ENCODE data around the gene FAM117A. TPM values are rescaled to one million over a fixed set of nuclear protein-coding genes. Genes with fewer than 3 reads are reported as not detected.

Gene FAM117A
- total and polyA plus RNA-seq, 2 donors (not counting 3 experiments of a cell fraction or from before 2014, with no cell fraction given), result 12.2 to 24.1 TPM

DNA sequence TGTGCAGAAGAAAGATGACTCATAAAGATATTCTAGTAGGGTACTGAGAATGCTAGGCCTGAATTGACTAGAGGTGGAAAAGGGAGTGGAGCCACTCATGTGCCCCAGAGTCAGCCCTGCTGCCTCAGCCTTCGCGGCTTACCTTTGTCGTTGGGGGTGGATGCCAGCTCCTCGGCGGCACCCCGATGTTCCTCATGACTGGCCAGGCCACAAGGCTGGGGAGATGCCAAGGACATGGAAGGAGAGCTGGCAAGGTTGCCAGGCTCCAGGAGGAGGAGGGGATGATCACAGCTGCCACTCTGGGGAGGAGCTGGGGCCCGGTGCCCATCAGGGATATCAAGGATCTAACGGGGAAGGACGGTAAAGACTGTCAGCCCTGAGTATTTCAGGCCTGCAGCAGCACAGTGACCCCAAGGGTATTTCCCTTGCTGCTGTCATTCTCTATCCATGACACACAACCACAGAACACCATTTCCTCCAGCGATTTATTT is 46.5 kb downstream of the FAM117A start:
- ChIA-PET POLR2A (interaction anchor here (0.6 to 1.1 kb wide), 2 partner anchors 47 to 69 kb away, joined by 3 to 5 read pairs; partner anchors contain the start of gene FAM117A), CTCF (no interaction called here)
- no peaks in the 10 kb centered on the region for H3K9me1 ChIP-seq (replicated peaks; ENCODE audit: control insufficient read depth, extremely low read depth, insufficient read depth, low read length)
- H3K4me3 ChIP-seq (replicated peaks in 1 of 3; ENCODE audit: insufficient read depth in 1 of 3, low read depth in 1 of 3, low read length in 3 of 3), result no peak overlapping the region
- dilution Hi-C loops (cut with MboI; ENCODE audit: extremely low pct_ligation_motif_present, low sequenced_read_pairs) (no loop called here), intact Hi-C loops (cut with micrococcal nuclease) (no loop called here)
- no peak overlapping the region for H3K9ac ChIP-seq (replicated peaks; ENCODE audit: extremely low read depth, insufficient read depth, low read length)
- FAIRE-seq (no peak), DNase-seq (ENCODE audit: low read depth, low spot score) (no peak)
- BruUV-seq (replicated peaks), result no TSS peak
- no peak overlapping the region for H3K27ac ChIP-seq (ENCODE audit: insufficient read depth, low read depth, low read length)
- H3K4me1 ChIP-seq (ENCODE audit: control insufficient read depth, extremely low read depth, insufficient read depth, low read length), result no peaks in the 10 kb centered on the region
- no peaks in the 10 kb centered on the region for H4K20me1 ChIP-seq (replicated peaks; ENCODE audit: control insufficient read depth, extremely low read depth, insufficient read depth, low read length)
- H3K79me2 ChIP-seq (ENCODE audit: control insufficient read depth, insufficient read depth, low read length), result no peaks in the 10 kb centered on the region
- TF ChIP-seq JUN (IDR thresholded peaks at IDR 0.05; ENCODE audit: borderline replicate concordance, insufficient read depth, insufficient read length, low read depth) (peak; percentile 13), GATA2 (IDR thresholded peaks at IDR 0.05; ENCODE audit: insufficient read depth, insufficient read length, low read depth, low read length) (no peak)
- H3K27me3 ChIP-seq (ENCODE audit: control insufficient read depth in 2 of 2, insufficient read depth in 2 of 2, low read length in 2 of 2), result no peaks in the 10 kb centered on the region
- H3K9me3 ChIP-seq (replicated peaks; ENCODE audit: control insufficient read depth, insufficient read depth, low read length), result no peaks in the 10 kb centered on the region
- H3K36me3 ChIP-seq (ENCODE audit: control insufficient read depth in 2 of 2, extremely low read depth in 1 of 2, insufficient read depth in 2 of 2, low read length in 2 of 2), result peaks cover 0 to 21% of the 10 kb centered on the region in 2 experiments
- H3K4me2 ChIP-seq (ENCODE audit: insufficient read depth, low read length), result no peak overlapping the region
- H2AFZ ChIP-seq (ENCODE audit: low read depth, low read length), result no peak overlapping the region

DNA sequence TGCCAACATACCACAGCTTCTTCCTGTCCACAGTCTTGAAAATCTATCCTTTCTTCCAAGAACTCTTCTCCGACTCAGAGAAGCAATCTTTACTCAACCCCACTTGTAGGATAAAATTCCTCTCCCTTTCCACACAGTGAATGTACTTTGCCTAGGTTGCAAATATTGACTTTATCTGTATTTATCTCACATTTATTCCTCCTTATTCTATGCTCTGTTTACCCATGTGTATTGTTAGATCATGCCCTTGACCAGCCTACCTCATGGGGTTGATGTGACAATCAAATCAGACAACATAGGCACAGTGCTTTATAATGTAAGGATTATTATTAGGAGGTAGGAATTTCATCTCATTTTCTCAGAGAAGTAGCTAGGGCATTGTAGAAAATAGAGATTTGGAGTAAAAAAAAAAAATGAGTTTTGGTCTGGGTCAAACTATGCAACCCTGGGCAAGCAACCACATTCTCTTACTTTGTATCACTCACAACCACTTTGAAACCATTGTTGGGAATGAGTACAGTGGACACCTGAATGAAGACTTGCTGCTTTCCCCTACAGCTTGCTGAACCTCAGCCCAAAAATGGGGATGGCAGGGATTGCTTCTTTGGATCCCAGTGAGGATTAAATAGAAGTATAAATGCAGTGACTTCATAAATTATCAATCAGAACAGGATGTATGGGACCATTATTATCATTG is 47.1 kb downstream of the FAM117A start:
- CTCF ChIA-PET, result interaction anchor here (1.1 to 1.7 kb wide), 2 partner anchors 140 to 160 kb away, joined by 3 to 5 read pairs; partner anchors contain the start of gene NXPH3
- Histone ChIP-seq H2AFZ (ENCODE audit: low read depth, low read length) (no peak overlapping the region), H3K36me3 (ENCODE audit: control insufficient read depth in 2 of 2, extremely low read depth in 1 of 2, insufficient read depth in 2 of 2, low read length in 2 of 2) (peaks cover 0 to 17% of the 10 kb centered on the region in 2 experiments), H3K27ac (ENCODE audit: insufficient read depth, low read depth, low read length) (no peak overlapping the region), H3K9me3 (replicated peaks; ENCODE audit: control insufficient read depth, insufficient read depth, low read length) (no peaks in the 10 kb centered on the region), H3K9me1 (replicated peaks; ENCODE audit: control insufficient read depth, extremely low read depth, insufficient read depth, low read length) (no peaks in the 10 kb centered on the region), H3K4me2 (ENCODE audit: insufficient read depth, low read length) (no peak overlapping the region), H3K9ac (replicated peaks; ENCODE audit: extremely low read depth, insufficient read depth, low read length) (no peak overlapping the region), H3K27me3 (ENCODE audit: control insufficient read depth in 2 of 2, insufficient read depth in 2 of 2, low read length in 2 of 2) (no peaks in the 10 kb centered on the region), H4K20me1 (replicated peaks; ENCODE audit: control insufficient read depth, extremely low read depth, insufficient read depth, low read length) (no peaks in the 10 kb centered on the region), H3K4me3 (replicated peaks in 1 of 3; ENCODE audit: insufficient read depth in 1 of 3, low read depth in 1 of 3, low read length in 3 of 3) (no peak overlapping the region), H3K4me1 (ENCODE audit: control insufficient read depth, extremely low read depth, insufficient read depth, low read length) (peaks cover 4% of the 10 kb centered on the region), H3K79me2 (ENCODE audit: control insufficient read depth, insufficient read depth, low read length) (no peaks in the 10 kb centered on the region)
- intact Hi-C loops (cut with micrococcal nuclease) (no loop called here), dilution Hi-C loops (cut with MboI; ENCODE audit: extremely low pct_ligation_motif_present, low sequenced_read_pairs) (no loop called here)
- no peak for DNase-seq (ENCODE audit: low read depth, low spot score)
- TF ChIP-seq, protein P1, sequence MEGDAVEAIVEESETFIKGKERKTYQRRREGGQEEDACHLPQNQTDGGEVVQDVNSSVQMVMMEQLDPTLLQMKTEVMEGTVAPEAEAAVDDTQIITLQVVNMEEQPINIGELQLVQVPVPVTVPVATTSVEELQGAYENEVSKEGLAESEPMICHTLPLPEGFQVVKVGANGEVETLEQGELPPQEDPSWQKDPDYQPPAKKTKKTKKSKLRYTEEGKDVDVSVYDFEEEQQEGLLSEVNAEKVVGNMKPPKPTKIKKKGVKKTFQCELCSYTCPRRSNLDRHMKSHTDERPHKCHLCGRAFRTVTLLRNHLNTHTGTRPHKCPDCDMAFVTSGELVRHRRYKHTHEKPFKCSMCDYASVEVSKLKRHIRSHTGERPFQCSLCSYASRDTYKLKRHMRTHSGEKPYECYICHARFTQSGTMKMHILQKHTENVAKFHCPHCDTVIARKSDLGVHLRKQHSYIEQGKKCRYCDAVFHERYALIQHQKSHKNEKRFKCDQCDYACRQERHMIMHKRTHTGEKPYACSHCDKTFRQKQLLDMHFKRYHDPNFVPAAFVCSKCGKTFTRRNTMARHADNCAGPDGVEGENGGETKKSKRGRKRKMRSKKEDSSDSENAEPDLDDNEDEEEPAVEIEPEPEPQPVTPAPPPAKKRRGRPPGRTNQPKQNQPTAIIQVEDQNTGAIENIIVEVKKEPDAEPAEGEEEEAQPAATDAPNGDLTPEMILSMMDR (IDR thresholded peaks at IDR 0.05; ENCODE audit: extremely low read depth in 1 of 2, insufficient read depth in 1 of 2, low read depth in 1 of 2, low read length in 2 of 2), result no peak
- no peak for TF ChIP-seq JUN (IDR thresholded peaks at IDR 0.05; ENCODE audit: borderline replicate concordance, insufficient read depth, insufficient read length, low read depth)
- TF ChIP-seq MYC (IDR thresholded peaks at IDR 0.05; ENCODE audit: low read depth, low read length), result no peak
- TF ChIP-seq FOS (IDR thresholded peaks at IDR 0.05; ENCODE audit: borderline replicate concordance, insufficient read depth, low read length), result no peak
- TF ChIP-seq EZH2 (IDR thresholded peaks at IDR 0.05; ENCODE audit: borderline replicate concordance, low read depth, low read length, severe bottlenecking), result no peak
- no peak for FAIRE-seq
- POLR2A ChIA-PET, result interaction anchor here (0.6 to 1.1 kb wide), 2 partner anchors 47 to 70 kb away, joined by 3 to 5 read pairs; partner anchors contain the start of gene FAM117A
- no TSS peak for BruUV-seq (replicated peaks)

Data from endothelial cell of umbilical vein (primary cell).